ENCODE measurements around the gene SMARCA4.

- TF ChIP-seq EZH2phosphoT487 (IDR thresholded peaks at IDR 0.05; ENCODE audit: borderline replicate concordance) (no peak), CTCF (conservative IDR thresholded peaks at IDR 0.05; ENCODE audit: low read length) (no peak)
These were observed 15.5 kb downstream of the SMARCA4 start for GRCh38 chr19:10976131-10976892.

Data from Loucy (cell line).